ENCODE data around the gene SELENOO.

The SELENOO gene

DNA sequence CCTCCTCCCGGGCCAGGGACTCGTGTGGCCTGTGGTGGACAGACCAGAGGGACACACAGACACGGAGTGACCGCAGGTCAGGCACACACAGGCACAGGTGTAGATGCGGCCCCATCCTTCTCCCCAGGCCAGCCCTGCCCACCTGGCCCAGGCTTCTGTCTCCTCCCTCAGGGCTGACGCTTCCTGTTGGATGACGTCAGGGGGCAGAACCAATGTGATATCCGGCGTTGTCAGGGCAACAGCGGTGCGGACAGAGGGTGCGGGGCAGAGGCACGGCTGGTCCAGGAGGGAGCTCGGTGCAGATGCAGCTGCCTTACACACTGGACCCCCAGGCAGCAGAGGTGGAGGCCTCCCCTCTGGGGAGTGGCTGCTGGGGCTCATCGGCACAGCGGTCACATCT lies 46.9 kb downstream of the SELENOO start:
- Histone ChIP-seq H4K91ac (ENCODE audit: low read length) (peak overlapping the region; percentile 37), H3K27me3 (ENCODE audit: control insufficient read depth in 1 of 2, insufficient read depth in 1 of 2, low read length in 2 of 2) (no peaks in the 10 kb centered on the region), H2AFZ (ENCODE audit: low read depth, low read length) (no peak overlapping the region), H3K4me2 (ENCODE audit: low read length, poor library complexity, severe bottlenecking) (no peak overlapping the region), H3K9me3 (ENCODE audit: control insufficient read depth, low read length) (no peaks in the 10 kb centered on the region), H3K4ac (ENCODE audit: low read depth in 1 of 2, low read length in 2 of 2) (no peak overlapping the region), H3K9ac (ENCODE audit: low read length) (peak overlapping the region; percentile 41), H3K36me3 (ENCODE audit: control insufficient read depth in 1 of 2, insufficient read depth in 2 of 2, low read depth in 1 of 2, low read length in 2 of 2) (peaks cover 26 to 55% of the 10 kb centered on the region in 2 experiments), H2BK12ac (ENCODE audit: low read length in 2 of 2) (peak overlapping the region in 1 of 2 experiments; percentile 1), H2BK5ac (ENCODE audit: low read depth, low read length, poor library complexity, severe bottlenecking) (no peak overlapping the region), H3K79me1 (replicated peaks; ENCODE audit: low read length, poor library complexity, severe bottlenecking) (peaks cover 38% of the 10 kb centered on the region), H3K14ac (ENCODE audit: low read length in 2 of 2) (no peak overlapping the region), H3K27ac (ENCODE audit: low read length, poor library complexity, severe bottlenecking) (no peak overlapping the region), H4K8ac (ENCODE audit: low read length) (peak overlapping the region; percentile 22), H3K18ac (ENCODE audit: low read depth in 1 of 2, low read length in 2 of 2) (no peak overlapping the region), H2BK120ac (ENCODE audit: low read depth, low read length) (no peak overlapping the region), H2BK15ac (ENCODE audit: low read depth, poor library complexity, severe bottlenecking) (no peak overlapping the region), H2AK5ac (ENCODE audit: low read length, severe bottlenecking) (no peak overlapping the region), H3K23ac (ENCODE audit: low read length in 2 of 2) (no peak overlapping the region), H3K4me3 (ENCODE audit: insufficient read depth in 1 of 2, low read depth in 1 of 2, low read length in 2 of 2) (no peak overlapping the region), H3K4me1 (ENCODE audit: control insufficient read depth, insufficient read depth, low read depth, low read length) (peaks cover 54% of the 10 kb centered on the region)
- DNase-seq, result peak; percentile 72
- WGBS, result 72% methylated on average over 16 of the region's 16 CpGs

DNA sequence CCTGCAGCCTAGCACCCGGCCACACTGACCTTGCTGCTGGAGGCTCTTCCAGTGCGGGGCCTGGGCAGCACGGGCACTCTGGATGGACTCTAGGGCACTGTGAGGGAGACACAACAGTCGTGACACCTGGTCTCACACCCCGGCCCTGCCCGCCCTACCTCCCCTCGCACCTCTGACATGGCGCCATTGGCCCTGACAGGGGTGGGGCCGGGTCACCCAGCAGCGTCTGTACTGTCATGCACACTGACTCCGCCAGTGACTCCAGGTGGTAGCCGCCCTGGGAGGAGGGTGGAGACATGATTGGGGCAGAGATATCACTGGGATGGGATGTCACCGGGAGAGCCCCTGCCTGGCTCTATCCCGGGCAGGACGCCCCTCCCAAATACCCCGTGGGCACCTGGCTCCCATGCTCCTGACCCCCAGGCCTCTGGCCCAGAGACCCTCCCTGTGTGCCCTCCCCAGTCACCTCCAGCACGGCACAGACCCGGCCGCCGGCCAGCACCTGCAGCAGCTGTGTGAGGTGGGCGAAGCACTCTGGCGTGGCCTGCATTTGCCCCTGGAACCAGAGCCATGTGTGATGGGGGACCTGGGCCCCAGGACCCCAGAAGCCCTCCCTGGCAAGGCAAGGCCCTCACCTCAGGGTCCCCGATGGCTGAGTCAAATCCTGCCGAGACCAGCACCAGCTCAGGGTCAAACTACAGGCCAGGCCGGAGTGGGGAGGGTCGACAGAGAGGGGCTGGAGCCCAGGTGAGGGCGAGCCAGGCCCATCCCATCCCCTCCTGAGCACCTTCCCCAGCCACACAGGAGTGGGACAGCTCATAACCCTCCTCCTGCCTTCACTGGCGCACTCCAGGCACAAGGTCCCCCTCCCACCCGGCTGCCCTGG lies 47.6 kb downstream of the SELENOO start:
- no peak overlapping the region for H3K27ac ChIP-seq (ENCODE audit: low read length, poor library complexity, severe bottlenecking)
- H3K9ac ChIP-seq (ENCODE audit: low read length), result peak overlapping the region; percentile 41
- H3K4me2 ChIP-seq (ENCODE audit: low read length, poor library complexity, severe bottlenecking), result no peak overlapping the region
- no peak overlapping the region for H2BK5ac ChIP-seq (ENCODE audit: low read depth, low read length, poor library complexity, severe bottlenecking)
- H3K9me3 ChIP-seq (ENCODE audit: control insufficient read depth, low read length), result no peaks in the 10 kb centered on the region
- H3K79me1 ChIP-seq (replicated peaks; ENCODE audit: low read length, poor library complexity, severe bottlenecking), result peaks cover 38% of the 10 kb centered on the region
- no peak overlapping the region for H2AFZ ChIP-seq (ENCODE audit: low read depth, low read length)
- no peak overlapping the region for H2AK5ac ChIP-seq (ENCODE audit: low read length, severe bottlenecking)
- peaks cover 50% of the 10 kb centered on the region for H3K4me1 ChIP-seq (ENCODE audit: control insufficient read depth, insufficient read depth, low read depth, low read length)
- no peak overlapping the region for H3K23ac ChIP-seq (ENCODE audit: low read length in 2 of 2)
- H4K8ac ChIP-seq (ENCODE audit: low read length), result no peak overlapping the region
- no peak overlapping the region for H2BK120ac ChIP-seq (ENCODE audit: low read depth, low read length)
- H2BK15ac ChIP-seq (ENCODE audit: low read depth, poor library complexity, severe bottlenecking), result no peak overlapping the region
- peaks cover 26 to 62% of the 10 kb centered on the region in 2 experiments for H3K36me3 ChIP-seq (ENCODE audit: control insufficient read depth in 1 of 2, insufficient read depth in 2 of 2, low read depth in 1 of 2, low read length in 2 of 2)
- no peaks in the 10 kb centered on the region for H3K27me3 ChIP-seq (ENCODE audit: control insufficient read depth in 1 of 2, insufficient read depth in 1 of 2, low read length in 2 of 2)
- no peak overlapping the region for H3K18ac ChIP-seq (ENCODE audit: low read depth in 1 of 2, low read length in 2 of 2)
- WGBS, result 96% methylated on average over 27 of the region's 29 CpGs
- no peak overlapping the region for H3K4ac ChIP-seq (ENCODE audit: low read depth in 1 of 2, low read length in 2 of 2)
- DNase-seq, result no peak
- no peak overlapping the region for H3K14ac ChIP-seq (ENCODE audit: low read length in 2 of 2)
- no peak overlapping the region for H3K4me3 ChIP-seq (ENCODE audit: insufficient read depth in 1 of 2, low read depth in 1 of 2, low read length in 2 of 2)
- no peak overlapping the region for H4K91ac ChIP-seq (ENCODE audit: low read length)
- H2BK12ac ChIP-seq (ENCODE audit: low read length in 2 of 2), result no peak overlapping the region

DNA sequence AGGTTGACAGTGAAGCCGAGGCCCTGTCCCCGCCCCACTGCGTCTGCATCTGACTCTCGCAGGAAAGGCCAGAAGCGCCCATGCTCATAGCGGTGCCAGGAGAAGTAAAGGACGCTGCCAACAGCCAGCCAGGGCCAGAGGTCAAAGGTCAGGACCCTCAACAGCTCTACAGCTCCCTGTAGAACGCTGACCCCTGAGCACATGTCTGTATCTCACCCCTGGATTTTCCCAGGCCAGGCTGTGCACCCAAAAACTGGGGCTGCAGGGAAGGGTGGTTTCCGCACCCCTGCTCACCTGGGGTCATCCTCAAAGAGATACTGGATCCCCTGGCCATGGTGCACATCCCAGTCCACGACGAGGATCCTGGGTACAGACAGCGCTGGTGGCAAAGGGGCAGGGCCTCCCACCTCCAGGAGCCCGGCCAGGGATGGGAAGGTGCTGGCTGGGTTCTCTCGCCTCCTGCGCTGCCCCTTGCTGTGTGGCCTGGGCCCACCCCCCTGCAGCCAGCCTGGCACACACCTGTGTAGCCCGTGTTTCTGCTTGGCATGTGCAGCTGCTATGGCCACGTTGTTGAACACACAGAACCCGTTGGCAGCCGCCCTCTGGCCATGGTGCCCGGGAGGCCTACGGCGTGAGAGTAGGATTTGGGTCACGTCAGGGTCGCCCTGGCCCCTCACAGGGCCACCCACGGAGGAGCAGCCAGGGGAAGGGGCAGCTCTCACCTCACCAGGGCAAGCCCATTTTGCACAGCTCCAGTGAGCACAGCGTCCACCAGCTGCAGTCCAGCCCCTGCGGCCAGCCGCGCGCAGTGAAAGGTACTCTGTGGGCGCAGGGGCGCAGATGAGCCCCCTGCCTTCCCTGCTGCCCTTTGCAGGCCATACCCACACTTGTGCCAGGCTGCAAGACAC lies 48.8 kb downstream of the SELENOO start:
- peak overlapping the region; percentile 38 for H4K8ac ChIP-seq (ENCODE audit: low read length)
- no peak overlapping the region for H2BK120ac ChIP-seq (ENCODE audit: low read depth, low read length)
- no peak overlapping the region for H3K27ac ChIP-seq (ENCODE audit: low read length, poor library complexity, severe bottlenecking)
- no peak overlapping the region for H2AK5ac ChIP-seq (ENCODE audit: low read length, severe bottlenecking)
- H3K9ac ChIP-seq (ENCODE audit: low read length), result peak overlapping the region; percentile 93
- H2BK12ac ChIP-seq (ENCODE audit: low read length in 2 of 2), result peak overlapping the region in 1 of 2 experiments; percentile 49
- peak overlapping the region; percentile 78 to 87 for H3K4me3 ChIP-seq (ENCODE audit: insufficient read depth in 1 of 2, low read depth in 1 of 2, low read length in 2 of 2)
- H3K79me1 ChIP-seq (replicated peaks; ENCODE audit: low read length, poor library complexity, severe bottlenecking), result peaks cover 38% of the 10 kb centered on the region
- WGBS, result 94% methylated on average over 32 of the region's 32 CpGs
- H2AFZ ChIP-seq (ENCODE audit: low read depth, low read length), result no peak overlapping the region
- H3K4me2 ChIP-seq (ENCODE audit: low read length, poor library complexity, severe bottlenecking), result peak overlapping the region; percentile 94
- H3K14ac ChIP-seq (ENCODE audit: low read length in 2 of 2), result peak overlapping the region in 1 of 2 experiments; percentile 93
- peak overlapping the region; percentile 47 for H4K91ac ChIP-seq (ENCODE audit: low read length)
- no peak overlapping the region for H2BK5ac ChIP-seq (ENCODE audit: low read depth, low read length, poor library complexity, severe bottlenecking)
- DNase-seq, result no peak
- H3K4me1 ChIP-seq (ENCODE audit: control insufficient read depth, insufficient read depth, low read depth, low read length), result peaks cover 44% of the 10 kb centered on the region
- peak overlapping the region in 1 of 2 experiments; percentile 34 for H3K23ac ChIP-seq (ENCODE audit: low read length in 2 of 2)
- H2BK15ac ChIP-seq (ENCODE audit: low read depth, poor library complexity, severe bottlenecking), result no peak overlapping the region
- H3K9me3 ChIP-seq (ENCODE audit: control insufficient read depth, low read length), result no peaks in the 10 kb centered on the region
- H3K4ac ChIP-seq (ENCODE audit: low read depth in 1 of 2, low read length in 2 of 2), result peak overlapping the region in 1 of 2 experiments; percentile 71
- H3K18ac ChIP-seq (ENCODE audit: low read depth in 1 of 2, low read length in 2 of 2), result peak overlapping the region in 1 of 2 experiments; percentile 94
- H3K36me3 ChIP-seq (ENCODE audit: control insufficient read depth in 1 of 2, insufficient read depth in 2 of 2, low read depth in 1 of 2, low read length in 2 of 2), result peaks cover 26 to 72% of the 10 kb centered on the region in 2 experiments
- no peaks in the 10 kb centered on the region for H3K27me3 ChIP-seq (ENCODE audit: control insufficient read depth in 1 of 2, insufficient read depth in 1 of 2, low read length in 2 of 2)

DNA sequence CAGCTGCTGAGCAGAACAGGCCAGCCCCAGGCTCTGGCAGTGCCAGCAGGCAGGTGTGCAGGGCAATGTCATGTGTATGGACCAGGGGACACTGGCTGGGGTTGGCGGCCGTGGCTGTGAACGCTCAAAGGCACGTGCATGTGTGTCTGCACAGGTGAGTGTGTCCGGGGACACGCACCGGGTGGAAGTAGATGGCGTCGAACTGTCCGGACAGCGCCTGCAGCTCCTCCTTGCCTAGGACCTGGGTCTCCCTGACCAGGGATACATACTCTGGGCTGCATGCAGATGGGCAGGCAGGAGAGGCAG lies 49.4 kb downstream of the SELENOO start:
- Histone ChIP-seq H3K36me3 (ENCODE audit: control insufficient read depth in 1 of 2, insufficient read depth in 2 of 2, low read depth in 1 of 2, low read length in 2 of 2) (peaks cover 26 to 78% of the 10 kb centered on the region in 2 experiments), H2BK12ac (ENCODE audit: low read length in 2 of 2) (peak overlapping the region in 1 of 2 experiments; percentile 49), H3K14ac (ENCODE audit: low read length in 2 of 2) (peak overlapping the region in 1 of 2 experiments; percentile 93), H3K23ac (ENCODE audit: low read length in 2 of 2) (peak overlapping the region in 1 of 2 experiments; percentile 36), H3K9ac (ENCODE audit: low read length) (peak overlapping the region; percentile 93), H3K79me1 (replicated peaks; ENCODE audit: low read length, poor library complexity, severe bottlenecking) (peaks cover 38% of the 10 kb centered on the region), H3K4me1 (ENCODE audit: control insufficient read depth, insufficient read depth, low read depth, low read length) (peaks cover 44% of the 10 kb centered on the region), H2BK15ac (ENCODE audit: low read depth, poor library complexity, severe bottlenecking) (no peak overlapping the region), H3K4me2 (ENCODE audit: low read length, poor library complexity, severe bottlenecking) (peak overlapping the region; percentile 94), H3K4ac (ENCODE audit: low read depth in 1 of 2, low read length in 2 of 2) (peak overlapping the region in 1 of 2 experiments; percentile 71), H4K8ac (ENCODE audit: low read length) (peak overlapping the region; percentile 35), H2AFZ (ENCODE audit: low read depth, low read length) (no peak overlapping the region), H4K91ac (ENCODE audit: low read length) (peak overlapping the region; percentile 47), H3K4me3 (ENCODE audit: insufficient read depth in 1 of 2, low read depth in 1 of 2, low read length in 2 of 2) (peak overlapping the region; percentile 78 to 87), H2BK120ac (ENCODE audit: low read depth, low read length) (no peak overlapping the region), H3K27me3 (ENCODE audit: control insufficient read depth in 1 of 2, insufficient read depth in 1 of 2, low read length in 2 of 2) (no peaks in the 10 kb centered on the region), H3K9me3 (ENCODE audit: control insufficient read depth, low read length) (no peaks in the 10 kb centered on the region), H2BK5ac (ENCODE audit: low read depth, low read length, poor library complexity, severe bottlenecking) (no peak overlapping the region), H3K27ac (ENCODE audit: low read length, poor library complexity, severe bottlenecking) (no peak overlapping the region), H3K18ac (ENCODE audit: low read depth in 1 of 2, low read length in 2 of 2) (peak overlapping the region in 1 of 2 experiments; percentile 94), H2AK5ac (ENCODE audit: low read length, severe bottlenecking) (no peak overlapping the region)
- no peak for DNase-seq
- WGBS, result 88% methylated on average over 11 of the region's 11 CpGs
